ENCODE data around the gene ASB4.

The ASB4 gene

DNA sequence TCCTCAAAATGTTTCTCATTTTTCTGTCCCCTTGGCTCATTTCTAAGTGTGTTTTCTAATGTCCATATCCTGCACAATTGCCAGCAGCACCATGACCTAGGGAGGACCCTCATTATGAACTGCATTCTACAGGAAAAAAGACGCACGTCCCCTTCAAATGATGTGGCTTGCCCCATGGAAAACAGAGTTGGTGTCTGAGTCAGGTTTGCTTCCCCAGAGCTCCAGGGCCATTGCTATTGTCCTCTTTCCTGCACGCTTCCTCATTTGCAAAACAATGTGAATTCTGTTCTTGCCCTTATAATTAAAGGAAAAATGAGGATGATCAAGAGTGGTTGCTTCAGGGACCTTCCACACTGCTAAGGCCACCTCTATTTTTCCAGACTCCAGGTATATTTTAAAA lies 14.7 kb upstream of the ASB4 start:
- TF ChIP-seq, protein P1, sequence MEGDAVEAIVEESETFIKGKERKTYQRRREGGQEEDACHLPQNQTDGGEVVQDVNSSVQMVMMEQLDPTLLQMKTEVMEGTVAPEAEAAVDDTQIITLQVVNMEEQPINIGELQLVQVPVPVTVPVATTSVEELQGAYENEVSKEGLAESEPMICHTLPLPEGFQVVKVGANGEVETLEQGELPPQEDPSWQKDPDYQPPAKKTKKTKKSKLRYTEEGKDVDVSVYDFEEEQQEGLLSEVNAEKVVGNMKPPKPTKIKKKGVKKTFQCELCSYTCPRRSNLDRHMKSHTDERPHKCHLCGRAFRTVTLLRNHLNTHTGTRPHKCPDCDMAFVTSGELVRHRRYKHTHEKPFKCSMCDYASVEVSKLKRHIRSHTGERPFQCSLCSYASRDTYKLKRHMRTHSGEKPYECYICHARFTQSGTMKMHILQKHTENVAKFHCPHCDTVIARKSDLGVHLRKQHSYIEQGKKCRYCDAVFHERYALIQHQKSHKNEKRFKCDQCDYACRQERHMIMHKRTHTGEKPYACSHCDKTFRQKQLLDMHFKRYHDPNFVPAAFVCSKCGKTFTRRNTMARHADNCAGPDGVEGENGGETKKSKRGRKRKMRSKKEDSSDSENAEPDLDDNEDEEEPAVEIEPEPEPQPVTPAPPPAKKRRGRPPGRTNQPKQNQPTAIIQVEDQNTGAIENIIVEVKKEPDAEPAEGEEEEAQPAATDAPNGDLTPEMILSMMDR (conservative IDR thresholded peaks at IDR 0.05; ENCODE audit: low read depth, low read length) = no peak
- no peak overlapping the region for H3K4me3 ChIP-seq (ENCODE audit: low read depth, low read length)

GRCh38 chr7:95472581-95473161 lies 13.1 kb upstream of the ASB4 start:
- TF ChIP-seq, protein P1 (conservative IDR thresholded peaks at IDR 0.05; ENCODE audit: low read depth, low read length) = no peak
- no peak overlapping the region for H3K4me3 ChIP-seq (ENCODE audit: low read depth, low read length)
- DNase-seq (ENCODE audit: low read depth) = peak; percentile 32

More for the DNA sequence above, 14.7 kb upstream of the ASB4 start:
- DNase-seq (ENCODE audit: low read depth) = no peak

- DNase-seq (ENCODE audit: low read depth) = no peak
- TF ChIP-seq, protein P1 (conservative IDR thresholded peaks at IDR 0.05; ENCODE audit: low read depth, low read length) = no peak
- H3K4me3 ChIP-seq (ENCODE audit: low read depth, low read length) = no peak overlapping the region
Measured at GRCh38 chr7:95473276-95473985, 12.3 kb upstream of the ASB4 start.

GRCh38 chr7:95476072-95476847 lies 9.5 kb upstream of the ASB4 start:
- peak; percentile 63 for DNase-seq (ENCODE audit: low read depth)
- TF ChIP-seq, protein P1 (conservative IDR thresholded peaks at IDR 0.05; ENCODE audit: low read depth, low read length) = no peak

DNA sequence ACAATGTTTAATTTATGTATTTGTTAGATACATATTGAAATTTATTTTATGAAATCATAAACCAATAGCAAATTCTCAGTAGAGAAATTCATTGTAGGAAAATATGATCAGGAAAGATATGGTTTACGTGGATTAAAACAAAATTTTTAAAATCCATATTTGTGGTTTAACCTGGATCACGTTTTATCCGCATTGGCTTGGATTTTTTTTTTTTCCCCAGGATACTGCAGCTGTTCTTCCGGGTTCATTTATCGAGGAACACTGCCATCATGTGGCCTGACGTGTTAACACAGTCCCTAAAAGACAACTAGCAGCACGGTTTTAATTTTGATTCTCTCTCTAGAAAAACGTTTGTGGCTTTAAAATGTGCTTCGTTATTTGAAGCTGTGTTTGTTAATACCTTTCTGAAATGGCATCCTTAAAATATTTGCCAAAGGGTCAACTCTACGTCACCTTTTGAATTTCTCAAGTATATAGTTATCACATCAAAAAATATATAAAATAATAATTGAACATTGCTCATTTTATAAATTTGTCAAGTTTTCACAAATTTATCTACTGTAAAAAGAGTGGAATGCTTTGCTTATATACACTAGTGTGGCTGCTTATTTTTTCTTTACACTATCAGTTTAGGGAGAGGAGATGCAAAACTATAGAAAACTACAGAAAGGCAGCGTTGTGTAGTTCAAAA lies 8.7 kb upstream of the ASB4 start:
- TF ChIP-seq, protein P1 (conservative IDR thresholded peaks at IDR 0.05; ENCODE audit: low read depth, low read length) = peak; percentile 79
- no peak overlapping the region for H3K4me3 ChIP-seq (ENCODE audit: low read depth, low read length)
- peak; percentile 89 for DNase-seq (ENCODE audit: low read depth)

More at GRCh38 chr7:95476072-95476847, 9.5 kb upstream of the ASB4 start:
- H3K4me3 ChIP-seq (ENCODE audit: low read depth, low read length) = no peak overlapping the region

DNA sequence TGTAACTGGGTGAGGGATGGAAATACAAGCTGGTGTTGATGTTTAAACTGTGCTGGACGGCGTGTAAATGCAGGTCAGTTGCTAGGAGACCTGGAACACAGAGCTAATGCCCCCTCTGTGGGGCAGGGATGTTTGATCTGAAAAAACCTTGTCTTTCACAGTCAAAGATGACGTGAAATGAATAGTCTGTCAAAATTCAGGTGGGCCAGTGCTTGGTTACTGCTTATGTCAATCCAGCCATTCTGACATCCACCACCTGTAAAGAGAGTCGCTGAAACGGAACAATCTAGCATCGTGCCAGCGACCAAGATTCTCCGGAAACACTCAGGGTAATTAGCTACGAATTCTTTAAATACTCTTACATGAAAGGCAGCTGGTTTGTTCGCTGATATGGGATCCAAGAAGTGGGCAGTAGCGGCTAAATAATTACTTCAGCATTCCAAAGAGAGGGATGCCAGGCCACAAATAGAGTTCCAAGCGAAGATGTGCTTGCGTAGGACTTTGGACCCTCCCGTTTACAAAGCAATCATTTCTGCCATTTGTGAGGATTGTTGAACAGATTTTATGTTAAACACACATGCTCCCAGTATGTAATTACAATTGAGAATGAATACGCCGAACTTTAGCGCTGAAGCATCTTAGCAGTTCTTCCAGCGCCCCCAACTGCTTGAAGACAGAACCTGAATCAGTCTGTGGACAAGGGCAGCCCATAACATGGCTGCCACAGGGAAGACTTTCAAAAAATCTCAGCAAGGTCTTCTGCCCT lies 7.3 kb upstream of the ASB4 start:
- DNase-seq (ENCODE audit: low read depth) = peak; percentile 73
- TF ChIP-seq, protein P1 (conservative IDR thresholded peaks at IDR 0.05; ENCODE audit: low read depth, low read length) = peak; percentile 66
- H3K4me3 ChIP-seq (ENCODE audit: low read depth, low read length) = peak overlapping the region; percentile 21
